Uterus (tissue), 4 donors: Measurements from ENCODE around the gene MCTP1. TPM values are rescaled to one million over a fixed set of nuclear protein-coding genes. Genes with fewer than 3 reads are reported as not detected.

ENCODE experiments used
- DNase-seq, 2 donors: peaks; one replicate each; pipeline ENCODE4 v3.0.0-alpha.2; 2019 to 2020
- H3K27ac ChIP-seq, 2 donors: fragments of 200-600 bp; sonication (generic); 1 replicate in 1 of 2; 2 replicates in 1 of 2; pipeline ENCODE4 v1.5.1; 2016 to 2018
- H3K27me3 ChIP-seq, 2 donors: fragments of 200-600 bp; sonication (generic); one replicate each; pipeline ENCODE4 v1.5.1; 2018 to 2019; ENCODE audit warnings: control low read depth in 1 of 2
- H3K36me3 ChIP-seq, 2 donors: fragments of 200-600 bp; sonication (generic); one replicate each; pipeline ENCODE4 v1.5.1; 2019; ENCODE audit warnings: control low read depth in 1 of 2
- H3K4me1 ChIP-seq, 2 donors: fragments of 200-600 bp; sonication (generic); one replicate each; pipeline ENCODE4 v1.5.1; 2018 to 2019; ENCODE audit warnings: control low read depth in 1 of 2
- H3K4me3 ChIP-seq, 2 donors: fragments of 200-600 bp; sonication (generic); 1 replicate in 1 of 2; 2 replicates in 1 of 2; pipeline ENCODE4 v1.5.1; 2018 to 2019; ENCODE audit warnings: mild to moderate bottlenecking in 1 of 2
- H3K9me3 ChIP-seq, 2 donors: fragments of 200-600 bp; sonication (generic); one replicate each; pipeline ENCODE4 v1.5.1; 2019; ENCODE audit warnings: control low read depth in 1 of 2
- CTCF ChIP-seq, 4 experiments: fragments of 200-600 bp in 2 of 4; fragments of 450-650 bp in 2 of 4; sonication (generic) in 2 of 4; IDR thresholded peaks; one replicate each; pipeline ENCODE4 v1.5.1; 2016 to 2019; ENCODE audit warnings: antibody characterized with exemption in 4 of 4, mild to moderate bottlenecking in 2 of 4, moderate library complexity in 1 of 4
- POLR2A ChIP-seq, 2 donors: fragments of 450-650 bp; IDR thresholded peaks; one replicate each; pipeline ENCODE4 v1.6.1; 2016; ENCODE audit warnings: antibody characterized with exemption in 2 of 2, mild to moderate bottlenecking in 1 of 2, moderate library complexity in 1 of 2
- intact Hi-C: fragments of 100-400 bp; cut with DNase I; formaldehyde crosslinking; loops from one replicate; pipeline ENCODE4 v1.15.1; 2023; ENCODE audit warnings: low total_unique reads
- total RNA-seq, 4 donors: library from RNA; depleted of rRNA in 3 of 4; stranded (reverse); fragments of >200 nt in 3 of 4; gene quantifications; one replicate each; pipeline versions ENCODE4 v1.1.0 to v1.2.4, GENCODE V29; 2014 to 2023
- donor health status: DM: yes; HTN: yes; CAD: no.

MCTP1 gene
- total RNA-seq, 4 donors from 2014 or later = 25.3 to 114 (median 27.6) TPM

GRCh38 chr5:94870511-94871183 lies 414.2 kb downstream of the MCTP1 start:
- Histone ChIP-seq H3K27ac (no peak overlapping the region), H3K9me3 (no peaks in the 10 kb centered on the region), H3K4me1 (no peaks in the 10 kb centered on the region), H3K36me3 (no peaks in the 10 kb centered on the region), H3K27me3 (no peaks in the 10 kb centered on the region), H3K4me3 (no peak overlapping the region)
- DNase-seq = no peak
- no peak for TF ChIP-seq POLR2A (IDR thresholded peaks at IDR 0.05)
- TF ChIP-seq CTCF (IDR thresholded peaks at IDR 0.05) = no peak
- intact Hi-C loops = no loop called here

GRCh38 chr5:94869921-94870320 lies 415.0 kb downstream of the MCTP1 start:
- Histone ChIP-seq H3K27me3 (no peaks in the 10 kb centered on the region), H3K9me3 (no peaks in the 10 kb centered on the region), H3K36me3 (no peaks in the 10 kb centered on the region), H3K4me1 (no peaks in the 10 kb centered on the region), H3K4me3 (no peak overlapping the region), H3K27ac (no peak overlapping the region)
- intact Hi-C loops = no loop called here
- TF ChIP-seq CTCF (IDR thresholded peaks at IDR 0.05) (no peak), POLR2A (IDR thresholded peaks at IDR 0.05) (no peak)
- DNase-seq = no peak

- no peaks in the 10 kb centered on the region for H3K4me1 ChIP-seq
- H3K4me3 ChIP-seq = no peak overlapping the region
- no peak for DNase-seq
- TF ChIP-seq POLR2A (IDR thresholded peaks at IDR 0.05) (no peak), CTCF (IDR thresholded peaks at IDR 0.05) (no peak)
- H3K36me3 ChIP-seq = no peaks in the 10 kb centered on the region
- no peak overlapping the region for H3K27ac ChIP-seq
- no peaks in the 10 kb centered on the region for H3K9me3 ChIP-seq
- intact Hi-C loops = no loop called here
- H3K27me3 ChIP-seq = no peaks in the 10 kb centered on the region
These were observed 420.9 kb downstream of the MCTP1 start for GRCh38 chr5:94863951-94864350.

- H3K36me3 ChIP-seq = no peaks in the 10 kb centered on the region
- no peak overlapping the region for H3K4me3 ChIP-seq
- intact Hi-C loops = no loop called here
- H3K27me3 ChIP-seq = no peaks in the 10 kb centered on the region
- DNase-seq = no peak
- no peak overlapping the region for H3K27ac ChIP-seq
- no peaks in the 10 kb centered on the region for H3K4me1 ChIP-seq
- TF ChIP-seq CTCF (IDR thresholded peaks at IDR 0.05) (no peak), POLR2A (IDR thresholded peaks at IDR 0.05) (no peak)
- no peaks in the 10 kb centered on the region for H3K9me3 ChIP-seq
These were observed 427.8 kb downstream of the MCTP1 start for GRCh38 chr5:94857111-94857510.

GRCh38 chr5:94856257-94856800 lies 428.6 kb downstream of the MCTP1 start:
- H3K4me1 ChIP-seq = no peaks in the 10 kb centered on the region
- no peak for DNase-seq
- no peaks in the 10 kb centered on the region for H3K27me3 ChIP-seq
- TF ChIP-seq CTCF (IDR thresholded peaks at IDR 0.05) (no peak), POLR2A (IDR thresholded peaks at IDR 0.05) (no peak)
- no peak overlapping the region for H3K27ac ChIP-seq
- no peaks in the 10 kb centered on the region for H3K9me3 ChIP-seq
- H3K4me3 ChIP-seq = no peak overlapping the region
- no peaks in the 10 kb centered on the region for H3K36me3 ChIP-seq
- intact Hi-C loops = no loop called here
